HUES48 (cell line): ENCODE data around the gene ABTB1.

ENCODE experiments used
- H3K27ac ChIP-seq: one replicate; pipeline ENCODE4 v1.7.0; 2013; ENCODE audit warnings: low read depth, low read length, inconsistent platforms
- H3K27me3 ChIP-seq: 2 replicates; pipeline ENCODE4 v1.6.1; 2013; ENCODE audit warnings: mild to moderate bottlenecking, low read length; ENCODE audit not compliant: control insufficient read depth, insufficient read depth
- H3K36me3 ChIP-seq: 2 replicates; pipeline ENCODE4 v1.6.1; 2013; ENCODE audit warnings: low read length; ENCODE audit not compliant: control insufficient read depth, insufficient read depth
- H3K4me1 ChIP-seq: 2 replicates; pipeline ENCODE4 v1.6.1; 2013; ENCODE audit warnings: mild to moderate bottlenecking, low read length; ENCODE audit not compliant: control insufficient read depth, insufficient read depth
- H3K4me3 ChIP-seq: 2 replicates; pipeline ENCODE4 v1.5.1; 2013; ENCODE audit warnings: mild to moderate bottlenecking, low read depth, low read length
- H3K9ac ChIP-seq: 2 replicates; pipeline ENCODE4 v1.6.1; 2013; ENCODE audit warnings: mild to moderate bottlenecking, low read depth, low read length, moderate library complexity
- H3K9me3 ChIP-seq: 2 replicates; pipeline ENCODE4 v1.6.1; 2013; ENCODE audit warnings: low read length; ENCODE audit not compliant: control insufficient read depth, insufficient read depth

The ABTB1 gene

GRCh38 chr3:127674101-127674721 lies 1.5 kb downstream of the ABTB1 start:
- no peaks in the 10 kb centered on the region for H3K9me3 ChIP-seq
- no peak overlapping the region for H3K27ac ChIP-seq
- H3K9ac ChIP-seq, result no peak overlapping the region
- peaks cover 7% of the 10 kb centered on the region for H3K4me1 ChIP-seq
- peaks cover 4% of the 10 kb centered on the region; the same call in 1 of the 2 replicates for H3K27me3 ChIP-seq
- H3K4me3 ChIP-seq, result peak overlapping the region; percentile 90; the same call in 1 of the 2 replicates
- H3K36me3 ChIP-seq, result no peaks in the 10 kb centered on the region

- Histone ChIP-seq H3K4me3 (no peak overlapping the region), H3K9me3 (no peaks in the 10 kb centered on the region), H3K27me3 (peaks cover 4% of the 10 kb centered on the region; the same call in 1 of the 2 replicates), H3K9ac (no peak overlapping the region), H3K27ac (no peak overlapping the region), H3K4me1 (peaks cover 7% of the 10 kb centered on the region), H3K36me3 (no peaks in the 10 kb centered on the region)
Measured at GRCh38 chr3:127674790-127675189, 2.0 kb downstream of the ABTB1 start.

DNA sequence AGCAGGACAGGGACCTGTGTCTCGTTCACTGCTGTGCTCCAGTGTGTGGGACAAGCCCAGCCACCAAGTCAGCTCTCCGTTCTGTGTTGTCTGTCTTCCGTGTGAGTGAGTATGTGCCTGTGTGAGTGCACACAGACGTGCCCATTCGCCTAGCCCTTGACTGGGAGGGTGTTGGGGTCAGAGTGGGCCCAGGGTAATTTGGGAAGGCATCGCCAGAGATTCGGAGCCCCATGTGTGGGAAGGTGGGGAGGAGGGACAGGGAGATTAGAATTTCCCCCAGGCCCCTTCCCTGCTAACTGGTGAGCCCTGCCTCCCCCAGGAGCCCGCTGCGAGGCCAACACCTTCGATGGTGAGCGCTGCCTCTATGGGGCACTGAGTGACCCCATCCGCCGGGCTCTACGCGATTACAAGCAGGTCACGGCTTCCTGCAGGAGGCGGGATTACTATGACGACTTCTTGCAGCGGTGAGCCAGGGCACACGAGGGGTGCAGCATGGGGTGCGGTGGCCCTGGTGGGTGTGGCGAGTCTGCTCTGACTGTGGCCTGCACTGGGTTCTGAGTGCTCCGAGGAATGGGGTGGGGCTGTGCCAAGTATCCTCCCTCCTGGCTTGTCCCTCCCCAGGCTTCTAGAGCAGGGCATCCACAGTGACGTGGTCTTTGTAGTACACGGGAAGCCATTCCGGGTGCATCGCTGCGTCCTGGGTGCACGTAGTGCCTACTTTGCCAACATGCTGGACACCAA lies 3.1 kb downstream of the ABTB1 start:
- Histone ChIP-seq H3K36me3 (no peaks in the 10 kb centered on the region), H3K9ac (no peak overlapping the region), H3K9me3 (no peaks in the 10 kb centered on the region), H3K4me1 (peaks cover 7% of the 10 kb centered on the region), H3K4me3 (no peak overlapping the region), H3K27me3 (peaks cover 4% of the 10 kb centered on the region; the same call in 1 of the 2 replicates), H3K27ac (no peak overlapping the region)

DNA sequence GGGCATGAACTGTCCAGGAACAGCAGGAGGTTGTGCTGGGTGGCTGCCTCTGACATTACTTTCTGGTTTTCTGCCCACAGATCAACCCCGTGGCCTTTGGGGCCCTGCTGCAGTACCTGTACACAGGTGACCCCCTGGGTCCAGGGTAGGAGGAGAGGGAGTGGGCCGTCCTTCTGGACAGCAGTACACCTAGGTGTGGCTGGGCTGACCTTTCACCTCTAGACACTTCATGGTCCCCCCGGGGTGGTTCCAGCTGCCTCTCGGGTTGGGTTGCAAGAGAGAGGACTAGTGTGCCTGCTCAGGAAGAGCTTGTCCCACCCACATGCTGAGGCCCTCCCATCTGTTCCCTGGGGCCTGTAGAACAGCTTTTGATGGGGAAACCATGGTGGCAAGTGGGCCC lies 3.7 kb downstream of the ABTB1 start:
- no peak overlapping the region for H3K27ac ChIP-seq
- no peaks in the 10 kb centered on the region for H3K9me3 ChIP-seq
- H3K9ac ChIP-seq, result no peak overlapping the region
- H3K4me3 ChIP-seq, result no peak overlapping the region
- H3K36me3 ChIP-seq, result no peaks in the 10 kb centered on the region
- peaks cover 4% of the 10 kb centered on the region; the same call in 1 of the 2 replicates for H3K27me3 ChIP-seq
- peaks cover 7% of the 10 kb centered on the region for H3K4me1 ChIP-seq

GRCh38 chr3:127676921-127677351 lies 4.2 kb downstream of the ABTB1 start:
- Histone ChIP-seq H3K27ac (no peak overlapping the region), H3K9ac (no peak overlapping the region), H3K4me3 (no peak overlapping the region), H3K27me3 (peaks cover 4% of the 10 kb centered on the region; the same call in 1 of the 2 replicates), H3K36me3 (no peaks in the 10 kb centered on the region), H3K9me3 (no peaks in the 10 kb centered on the region), H3K4me1 (peaks cover 7% of the 10 kb centered on the region)

GRCh38 chr3:127677541-127678314 lies 5.0 kb downstream of the ABTB1 start:
- Histone ChIP-seq H3K36me3 (no peaks in the 10 kb centered on the region), H3K4me3 (no peak overlapping the region), H3K27me3 (peaks cover 4% of the 10 kb centered on the region; the same call in 1 of the 2 replicates), H3K4me1 (peaks cover 7% of the 10 kb centered on the region), H3K9ac (no peak overlapping the region), H3K9me3 (no peaks in the 10 kb centered on the region), H3K27ac (no peak overlapping the region)

DNA sequence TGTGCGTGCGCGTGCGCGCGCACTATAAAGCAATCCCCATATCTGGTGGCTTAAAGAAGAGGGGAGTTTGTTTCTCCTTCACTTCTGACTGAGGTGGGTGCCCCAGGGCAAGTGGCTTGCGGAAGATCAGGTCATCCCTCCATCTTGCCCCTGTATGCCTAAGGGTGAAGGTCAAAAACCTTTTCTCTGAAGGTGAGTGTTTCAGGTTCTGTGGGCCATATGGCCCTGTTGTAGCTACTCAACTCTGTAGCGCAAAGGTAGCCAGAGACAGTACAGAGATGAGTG lies 5.5 kb downstream of the ABTB1 start:
- Histone ChIP-seq H3K4me1 (peaks cover 7% of the 10 kb centered on the region), H3K4me3 (no peak overlapping the region), H3K9ac (no peak overlapping the region), H3K27ac (no peak overlapping the region), H3K36me3 (no peaks in the 10 kb centered on the region), H3K27me3 (peaks cover 4% of the 10 kb centered on the region; the same call in 1 of the 2 replicates), H3K9me3 (no peaks in the 10 kb centered on the region)

GRCh38 chr3:127678611-127679533 lies 6.1 kb downstream of the ABTB1 start:
- Histone ChIP-seq H3K9me3 (no peaks in the 10 kb centered on the region), H3K27ac (no peak overlapping the region), H3K4me3 (no peak overlapping the region), H3K27me3 (peaks cover under 1% of the 10 kb centered on the region; the same call in 1 of the 2 replicates), H3K9ac (no peak overlapping the region), H3K36me3 (no peaks in the 10 kb centered on the region), H3K4me1 (peaks cover 3% of the 10 kb centered on the region)

DNA sequence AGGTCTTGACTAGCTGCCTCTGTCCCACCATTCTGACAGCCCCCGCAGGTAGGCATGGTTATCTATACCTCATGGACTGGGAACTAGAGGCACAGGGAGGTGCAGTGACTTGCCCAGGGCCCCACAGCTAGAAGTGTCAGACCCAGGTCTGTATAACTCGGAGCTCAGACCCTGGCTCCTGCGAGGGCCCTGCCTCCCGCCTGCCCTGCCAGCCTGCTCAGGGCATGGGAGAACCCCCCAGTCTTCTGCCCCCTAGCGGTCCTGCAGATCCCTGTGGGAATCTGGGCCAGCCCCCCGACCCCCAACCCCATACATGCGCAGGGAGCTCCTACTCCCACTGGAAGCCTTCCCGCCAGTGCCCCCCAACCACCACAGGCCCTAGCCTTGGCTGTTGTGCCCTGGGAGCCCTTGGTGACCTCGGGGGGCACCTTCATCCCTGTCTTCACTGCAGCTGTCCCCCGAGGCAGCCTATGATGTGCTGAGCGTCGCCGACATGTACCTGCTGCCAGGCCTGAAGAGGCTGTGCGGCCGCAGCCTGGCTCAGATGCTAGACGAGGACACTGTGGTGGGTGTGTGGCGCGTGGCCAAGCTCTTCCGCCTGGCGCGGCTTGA lies 6.9 kb downstream of the ABTB1 start:
- Histone ChIP-seq H3K9ac (no peak overlapping the region), H3K36me3 (no peaks in the 10 kb centered on the region), H3K27ac (no peak overlapping the region), H3K9me3 (no peaks in the 10 kb centered on the region), H3K27me3 (no peaks in the 10 kb centered on the region; the same call in 1 of the 2 replicates), H3K4me1 (no peaks in the 10 kb centered on the region), H3K4me3 (no peak overlapping the region)

DNA sequence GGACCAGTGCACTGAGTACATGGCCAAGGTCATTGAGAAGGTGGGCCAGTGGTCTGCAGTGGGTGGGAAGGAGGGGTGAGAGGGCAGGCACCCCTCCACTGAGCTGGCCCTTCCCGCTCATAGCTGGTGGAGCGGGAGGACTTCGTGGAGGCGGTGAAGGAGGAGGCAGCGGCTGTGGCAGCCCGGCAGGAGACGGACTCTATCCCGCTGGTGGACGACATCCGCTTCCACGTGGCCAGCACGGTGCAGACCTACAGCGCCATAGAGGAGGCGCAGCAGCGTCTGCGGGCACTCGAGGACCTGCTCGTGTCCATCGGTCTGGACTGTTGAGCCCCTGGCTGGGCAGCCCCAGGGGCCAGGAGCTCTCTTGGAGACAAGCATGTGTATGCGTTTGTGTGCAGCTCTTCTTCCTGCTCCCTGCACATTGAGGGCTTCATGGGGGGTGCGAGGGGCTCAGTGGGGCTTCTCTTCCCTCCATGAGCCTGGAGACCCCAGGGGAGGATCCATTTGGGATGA lies 7.5 kb downstream of the ABTB1 start:
- no peaks in the 10 kb centered on the region for H3K27me3 ChIP-seq
- no peaks in the 10 kb centered on the region for H3K9me3 ChIP-seq
- no peaks in the 10 kb centered on the region for H3K36me3 ChIP-seq
- H3K27ac ChIP-seq, result no peak overlapping the region
- no peaks in the 10 kb centered on the region for H3K4me1 ChIP-seq
- no peak overlapping the region for H3K9ac ChIP-seq
- H3K4me3 ChIP-seq, result no peak overlapping the region
